HT-29 (cell line): ENCODE results near the gene SLC13A3. TPM values are rescaled to one million over a fixed set of nuclear protein-coding genes. Genes with fewer than 3 reads are reported as not detected.

Experiments
- DNase-seq: peaks from one replicate; pipeline ENCODE4 v3.0.0-alpha.2; 2015; ENCODE audit warnings: low spot score
- total RNA-seq: library from RNA; depleted of rRNA; stranded (reverse); fragments of >200 nt; shearing (Covaris generic); gene quantifications from 2 replicates; pipeline ENCODE4 v1.2.3, GENCODE V29; 2014

The SLC13A3 gene
- total RNA-seq, 1 experiment from 2014 or later = not detected

- no peak for DNase-seq
Observed at GRCh38 chr20:46559001-46559400, 92.3 kb downstream of the SLC13A3 start.

- DNase-seq = peak; percentile 27
Observed at GRCh38 chr20:46558511-46558959, 92.7 kb downstream of the SLC13A3 start.

GRCh38 chr20:46557231-46557956 lies 93.9 kb downstream of the SLC13A3 start:
- DNase-seq = no peak

- DNase-seq = no peak
Observed at GRCh38 chr20:46555370-46555956, 95.8 kb downstream of the SLC13A3 start.

GRCh38 chr20:46554828-46555227 lies 96.4 kb downstream of the SLC13A3 start:
- DNase-seq = no peak

GRCh38 chr20:46553926-46554325 lies 97.3 kb downstream of the SLC13A3 start:
- no peak for DNase-seq

GRCh38 chr20:46552460-46553420 lies 98.5 kb downstream of the SLC13A3 start:
- no peak for DNase-seq

GRCh38 chr20:46551522-46552381 lies 99.5 kb downstream of the SLC13A3 start:
- no peak for DNase-seq

- DNase-seq = no peak
Observed at GRCh38 chr20:46550461-46550860, 100.8 kb downstream of the SLC13A3 start, which contains the start of gene OCSTAMP. Gene OCSTAMP (minus strand): TSS chr20:46550654. CDS start chr20:46550560, 94 bp downstream.

GRCh38 chr20:46549188-46549972 lies 101.9 kb downstream of the SLC13A3 start:
- DNase-seq = no peak

- no peak for DNase-seq
Observed at GRCh38 chr20:46548688-46549087, 102.6 kb downstream of the SLC13A3 start.

GRCh38 chr20:46547995-46548394 lies 103.3 kb downstream of the SLC13A3 start:
- DNase-seq = no peak

- DNase-seq = no peak
Observed at GRCh38 chr20:46546936-46547335, 104.3 kb downstream of the SLC13A3 start.

- no peak for DNase-seq
Observed at GRCh38 chr20:46546298-46546697, 105.0 kb downstream of the SLC13A3 start.

- no peak for DNase-seq
Observed at GRCh38 chr20:46545827-46546138, 105.5 kb downstream of the SLC13A3 start.

- no peak for DNase-seq
Observed at GRCh38 chr20:46545077-46545826, 106.0 kb downstream of the SLC13A3 start.

- DNase-seq = no peak
Observed at GRCh38 chr20:46544576-46544975, 106.7 kb downstream of the SLC13A3 start.

- DNase-seq = no peak
Observed at GRCh38 chr20:46543959-46544358, 107.3 kb downstream of the SLC13A3 start.

GRCh38 chr20:46543033-46543432 lies 108.2 kb downstream of the SLC13A3 start:
- DNase-seq = no peak
